NOMO-1 treated with DMSO at 0.1 percent for 48 hours (cell line): ENCODE results near the gene ABCC4.
"Not testable (repeated sequence)": the region's sequence is repeated elsewhere in the genome, so short reads cannot be mapped to it uniquely, and the experiment has no call there.

ENCODE experiments used
- DNase-seq: peaks from one replicate; lab custom pipeline; 2025; ENCODE audit not compliant: unreplicated experiment; lab: John Stamatoyannopoulos, UW

Gene ABCC4

DNA sequence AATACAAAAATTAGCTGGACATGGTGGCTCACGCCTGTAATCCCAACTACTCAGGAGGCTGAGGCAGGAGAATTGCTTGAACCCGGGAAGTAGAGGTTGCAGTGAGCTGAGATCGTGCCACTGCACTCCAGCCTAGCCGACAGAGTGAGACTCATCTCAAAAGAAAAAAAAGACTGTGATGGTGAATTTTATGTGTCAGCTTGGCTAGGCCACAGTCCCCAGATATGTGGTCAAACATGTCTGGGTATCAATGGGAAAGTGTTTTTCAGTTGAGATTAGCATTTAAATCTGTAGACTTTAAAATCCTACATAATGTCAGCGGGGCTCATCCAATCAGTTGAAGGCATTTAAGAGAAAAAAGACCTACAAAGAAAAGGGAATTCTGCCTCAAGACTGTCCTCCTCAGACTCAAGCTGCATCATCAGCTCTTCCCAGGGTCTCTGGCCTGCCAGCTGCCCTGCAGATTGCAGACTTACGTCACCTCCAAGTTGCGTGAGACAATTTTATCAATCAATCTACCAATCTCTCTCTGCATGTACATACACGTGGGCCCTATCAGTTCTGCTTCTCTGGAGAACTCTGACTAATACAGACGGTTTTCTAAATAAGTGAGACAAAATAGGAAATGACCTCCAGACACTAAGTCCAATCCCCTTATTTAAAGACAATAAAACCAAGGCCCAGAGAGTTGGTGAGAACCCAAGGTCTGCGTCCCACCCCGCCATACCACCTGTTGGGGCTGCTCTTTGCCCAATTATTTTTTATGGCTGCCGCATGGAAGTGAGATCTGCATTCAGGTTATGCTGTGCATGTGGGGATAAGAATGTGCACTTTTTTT, 99.2 kb downstream of the ABCC4 start:
- DNase-seq, result peak; percentile 17

DNA sequence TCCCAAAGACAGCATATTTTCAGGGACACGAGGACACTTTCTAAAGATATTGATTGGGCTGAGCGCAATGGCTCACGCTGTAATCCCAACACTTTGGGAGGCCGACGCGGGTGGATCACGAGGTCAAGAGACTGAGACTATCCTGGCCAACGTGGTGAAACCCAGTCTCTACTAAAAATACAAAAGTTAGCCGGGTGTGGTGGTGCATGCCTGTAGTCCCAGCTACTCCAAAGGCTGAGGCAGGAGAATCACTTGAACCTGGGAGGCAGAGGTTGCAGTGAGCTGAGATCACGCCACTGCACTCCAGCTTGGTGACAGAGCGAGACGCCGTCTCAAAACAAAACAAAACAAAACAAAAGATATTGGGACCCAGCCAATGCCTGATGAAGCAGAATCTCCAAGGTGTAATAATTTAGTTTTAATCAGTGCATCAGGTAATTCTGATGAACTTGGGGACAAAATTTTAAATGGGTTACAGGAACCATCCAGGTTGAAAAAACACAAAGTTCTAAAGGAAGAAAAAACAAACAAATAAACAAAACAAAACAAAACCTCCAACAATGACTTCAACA, 100.8 kb downstream of the ABCC4 start:
- not testable (repeated sequence) for DNase-seq

GRCh38 chr13:95199896-95200295, 101.4 kb downstream of the ABCC4 start:
- DNase-seq, result no peak

GRCh38 chr13:95198606-95199005, 102.6 kb downstream of the ABCC4 start:
- not testable (repeated sequence) for DNase-seq

DNA sequence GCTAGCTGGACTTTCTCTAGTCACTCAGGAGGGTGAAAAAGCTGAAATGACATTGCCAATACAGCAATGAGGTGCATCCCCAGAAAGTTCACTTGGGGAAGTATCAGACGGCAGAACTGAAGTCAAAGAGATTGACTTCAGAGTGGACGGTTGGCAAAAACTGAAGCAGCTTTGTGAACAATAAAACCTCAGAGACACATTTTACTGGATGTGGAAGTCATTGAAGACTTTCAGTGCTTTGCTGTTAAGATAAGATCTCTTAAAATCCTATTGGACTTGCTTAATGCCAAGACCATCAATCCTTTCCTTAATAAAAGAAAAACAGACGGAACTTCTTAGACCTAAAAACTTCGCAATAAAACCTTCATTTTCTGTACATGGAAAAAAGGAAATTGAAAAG, 103.7 kb downstream of the ABCC4 start:
- no peak for DNase-seq

DNA sequence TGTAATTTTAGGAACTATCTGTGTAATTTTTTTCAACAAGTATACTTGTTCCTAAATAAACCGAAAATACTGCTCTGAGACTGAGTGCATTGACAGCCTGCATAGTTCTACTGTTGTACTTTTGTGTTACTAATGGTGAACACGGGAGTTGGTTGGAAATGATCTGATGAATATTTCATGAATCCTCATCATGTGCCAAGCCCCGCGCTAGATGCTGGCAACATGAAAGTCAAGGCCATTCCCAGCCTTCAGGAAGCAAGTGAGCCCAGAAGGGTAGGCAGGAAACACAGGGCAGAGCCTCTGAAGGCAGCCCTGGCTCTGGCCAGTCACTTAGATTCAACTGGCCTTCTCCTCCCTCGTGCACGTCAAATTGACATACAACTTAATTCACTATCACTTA, 106.1 kb downstream of the ABCC4 start:
- DNase-seq, result no peak

DNA sequence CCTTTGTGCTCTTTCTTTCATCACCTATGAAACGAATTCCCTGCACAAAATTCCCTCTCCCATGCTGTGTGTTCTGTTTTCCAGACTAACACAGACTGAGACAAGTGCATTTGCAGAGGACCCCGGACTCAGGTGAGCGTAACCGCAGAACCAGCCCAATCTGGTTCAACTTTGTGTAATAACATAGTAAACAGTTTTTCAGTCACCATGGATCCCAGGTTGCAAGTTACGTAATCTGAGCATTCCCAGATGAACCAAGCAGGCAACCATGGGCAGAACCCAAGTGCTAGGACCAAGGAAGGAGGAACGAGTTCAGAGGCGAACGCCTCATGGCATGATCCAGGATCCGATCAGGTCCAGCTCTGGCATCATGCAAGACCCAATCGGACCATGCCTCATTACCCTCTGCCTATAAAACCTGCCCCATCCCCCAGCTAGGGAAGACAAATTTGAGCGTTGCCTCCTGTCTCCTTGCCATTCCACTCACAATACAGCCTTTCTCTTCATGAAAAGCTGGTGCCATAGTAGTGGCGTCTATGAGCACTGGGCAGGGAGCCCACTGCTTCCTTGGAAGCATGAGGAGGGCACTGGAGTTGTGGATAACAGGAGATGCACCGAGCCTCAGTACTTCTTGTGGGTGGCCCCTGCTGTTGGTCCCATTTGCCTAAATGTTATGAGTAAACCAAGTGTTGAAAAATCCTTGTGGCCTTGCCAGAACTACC, 107.6 kb downstream of the ABCC4 start:
- no peak for DNase-seq

GRCh38 chr13:95192998-95193397, 108.3 kb downstream of the ABCC4 start:
- DNase-seq, result no peak

DNA sequence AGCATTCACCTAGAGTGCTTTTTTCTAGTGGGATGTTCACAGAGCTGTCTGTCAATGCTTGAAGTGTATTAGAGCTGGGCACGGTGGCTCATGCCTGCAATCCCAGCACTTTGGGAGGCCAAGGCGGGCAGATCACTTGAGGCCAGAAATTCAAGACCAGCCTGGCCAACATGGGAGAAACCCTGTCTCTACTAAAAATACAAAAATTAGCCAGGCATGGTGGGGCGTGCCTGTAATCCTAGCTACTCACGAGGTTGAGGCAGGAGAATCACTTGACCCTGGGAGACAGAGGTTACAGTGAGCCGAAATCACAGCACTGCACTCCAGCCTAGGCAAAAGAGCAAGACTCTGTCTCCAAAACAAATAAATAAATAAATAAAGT, 108.7 kb downstream of the ABCC4 start:
- DNase-seq, result not testable (repeated sequence)

DNA sequence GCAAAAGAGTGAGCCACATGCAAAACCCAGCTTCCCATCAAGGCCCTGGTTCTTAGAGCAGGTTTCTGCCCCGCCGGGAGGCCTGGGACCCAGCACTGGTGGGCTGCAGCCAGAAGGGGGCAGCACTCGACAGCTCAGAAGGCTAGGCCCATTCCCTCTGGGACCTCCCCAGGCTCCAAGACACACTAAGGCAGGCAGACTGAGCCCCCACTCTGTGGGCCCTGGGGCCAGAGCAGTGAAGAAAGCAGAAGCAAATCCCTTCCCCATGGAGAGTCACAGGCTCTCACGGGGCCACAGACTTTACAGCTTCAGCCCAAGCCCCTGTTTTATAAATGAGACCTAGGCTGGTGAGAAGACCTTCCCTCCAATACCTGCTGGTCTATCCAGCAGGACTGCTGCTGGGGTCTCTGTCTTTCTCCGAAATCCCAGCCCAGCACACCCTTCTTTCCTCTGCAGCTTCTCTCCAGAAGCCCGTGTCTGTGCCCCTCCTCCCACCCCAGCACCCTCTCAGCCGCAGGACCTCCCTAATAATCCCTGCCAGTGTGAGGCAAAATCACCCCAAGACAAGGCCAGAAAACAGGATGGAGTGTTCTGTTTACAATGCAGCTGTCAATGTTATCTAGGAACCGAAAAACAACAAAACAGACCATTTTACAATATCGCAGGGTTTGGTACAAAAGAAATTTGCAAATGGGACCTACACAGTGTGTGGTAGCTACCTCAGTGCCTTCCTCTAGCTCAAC, 109.3 kb downstream of the ABCC4 start:
- peak; percentile 71 for DNase-seq

- no peak for DNase-seq
Measured at GRCh38 chr13:95188128-95188527, 113.1 kb downstream of the ABCC4 start.

DNA sequence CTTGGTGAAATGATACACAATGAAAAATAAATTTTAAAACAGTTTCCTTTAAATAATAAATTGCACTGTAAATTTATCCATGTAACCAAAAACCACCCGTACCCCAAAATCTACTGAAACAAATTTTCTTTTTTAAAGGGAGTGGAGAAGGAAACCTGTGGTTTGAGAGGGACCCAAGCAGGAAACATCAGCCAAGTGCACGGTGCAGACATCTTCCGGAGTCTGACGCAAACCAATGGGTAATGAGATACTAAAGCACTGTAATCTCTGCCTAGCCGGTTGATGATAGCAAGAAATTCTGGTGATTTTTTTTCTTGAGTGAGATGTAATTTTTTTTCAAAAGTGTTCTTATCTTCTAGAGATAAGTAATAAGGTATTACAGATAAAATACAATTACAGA, 115.4 kb downstream of the ABCC4 start:
- DNase-seq, result no peak

DNA sequence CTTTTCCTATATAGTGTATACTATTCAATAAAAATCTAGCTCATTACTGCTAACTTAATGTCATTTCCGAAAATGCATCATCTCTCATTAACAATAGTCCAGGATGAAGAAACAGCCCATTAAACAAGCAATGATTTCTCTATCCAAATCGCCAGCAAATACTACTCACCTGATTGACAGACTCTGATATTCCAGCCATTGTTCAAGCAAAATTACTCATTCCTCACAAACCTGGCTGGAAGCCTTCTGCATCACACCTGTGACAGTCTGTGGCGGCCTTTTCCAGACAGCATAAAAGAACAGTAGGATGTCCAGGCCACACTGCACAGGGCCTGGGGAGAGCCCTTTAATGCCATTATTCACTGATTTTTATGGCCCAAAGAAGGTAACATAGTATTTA, 115.9 kb downstream of the ABCC4 start:
- no peak for DNase-seq

DNA sequence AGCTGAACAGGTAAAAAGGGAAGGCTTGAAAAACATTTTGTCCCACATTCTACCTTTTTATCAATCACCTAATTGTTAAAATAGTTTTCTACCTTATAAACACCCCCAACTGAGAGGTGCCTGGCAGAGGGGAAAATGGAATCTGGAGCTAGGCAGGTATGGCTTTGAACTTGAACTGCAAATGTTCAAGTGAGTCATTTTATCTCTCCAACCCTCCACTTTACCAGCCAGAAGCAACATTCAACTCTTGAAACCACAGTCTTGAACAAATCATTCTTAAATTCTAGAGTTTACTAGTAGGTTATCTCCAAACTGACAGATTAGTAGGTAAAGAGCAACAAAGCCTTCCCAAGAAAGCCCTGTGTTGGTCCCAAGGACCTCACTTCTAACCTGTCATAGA, 116.9 kb downstream of the ABCC4 start:
- DNase-seq, result no peak

DNA sequence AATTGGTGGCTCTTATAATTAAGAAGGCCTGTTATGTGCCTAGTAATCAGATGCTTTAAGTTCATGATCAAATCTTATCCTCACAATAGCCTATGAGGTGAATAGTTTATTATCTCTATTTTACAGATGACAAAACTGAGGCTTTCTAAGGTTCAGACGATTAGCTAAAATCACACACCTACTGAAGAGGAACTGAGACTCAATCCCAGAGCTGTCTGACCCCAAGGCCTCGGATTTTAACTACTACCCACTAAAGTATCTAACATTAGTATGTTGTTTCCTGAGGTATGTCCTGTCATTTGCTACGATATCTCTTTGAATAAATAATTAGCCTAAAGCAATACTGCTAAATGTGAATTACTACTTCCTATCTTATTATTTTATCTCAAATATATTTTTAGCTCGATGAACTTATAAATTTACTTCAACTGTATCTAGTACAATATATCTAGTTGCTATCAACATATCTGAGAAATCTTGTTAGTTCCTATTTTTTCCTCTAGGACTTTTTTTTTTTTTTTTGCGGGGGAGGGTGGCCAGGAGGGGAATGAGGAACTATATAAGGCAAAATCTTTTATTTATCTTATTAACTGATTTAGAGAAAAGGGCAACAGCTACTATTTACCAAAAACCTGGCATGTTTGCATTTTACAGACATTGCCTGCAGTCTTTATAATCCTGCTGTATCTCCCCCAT, 118.5 kb downstream of the ABCC4 start:
- DNase-seq, result no peak

DNA sequence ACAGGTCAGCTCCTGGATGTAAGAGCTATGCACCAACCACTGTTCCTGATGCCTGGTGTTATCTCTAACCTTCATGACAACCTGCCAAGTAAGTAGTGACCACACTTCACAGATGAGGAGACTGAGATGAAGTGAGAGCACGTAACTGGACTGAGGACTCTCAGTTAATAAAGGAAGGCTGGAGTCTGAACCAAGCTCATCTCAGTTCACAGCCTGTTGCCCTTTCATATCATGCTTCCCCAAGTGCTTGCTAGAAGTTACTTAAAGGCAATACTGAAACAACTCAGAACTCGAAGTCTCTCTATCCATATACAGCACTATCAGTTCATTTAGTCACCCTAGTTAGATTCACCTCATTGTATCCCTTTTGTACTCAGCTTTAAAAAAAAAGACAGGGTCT, 119.7 kb downstream of the ABCC4 start:
- no peak for DNase-seq

- DNase-seq, result no peak
Measured at GRCh38 chr13:95180513-95181245, 120.6 kb downstream of the ABCC4 start.

DNA sequence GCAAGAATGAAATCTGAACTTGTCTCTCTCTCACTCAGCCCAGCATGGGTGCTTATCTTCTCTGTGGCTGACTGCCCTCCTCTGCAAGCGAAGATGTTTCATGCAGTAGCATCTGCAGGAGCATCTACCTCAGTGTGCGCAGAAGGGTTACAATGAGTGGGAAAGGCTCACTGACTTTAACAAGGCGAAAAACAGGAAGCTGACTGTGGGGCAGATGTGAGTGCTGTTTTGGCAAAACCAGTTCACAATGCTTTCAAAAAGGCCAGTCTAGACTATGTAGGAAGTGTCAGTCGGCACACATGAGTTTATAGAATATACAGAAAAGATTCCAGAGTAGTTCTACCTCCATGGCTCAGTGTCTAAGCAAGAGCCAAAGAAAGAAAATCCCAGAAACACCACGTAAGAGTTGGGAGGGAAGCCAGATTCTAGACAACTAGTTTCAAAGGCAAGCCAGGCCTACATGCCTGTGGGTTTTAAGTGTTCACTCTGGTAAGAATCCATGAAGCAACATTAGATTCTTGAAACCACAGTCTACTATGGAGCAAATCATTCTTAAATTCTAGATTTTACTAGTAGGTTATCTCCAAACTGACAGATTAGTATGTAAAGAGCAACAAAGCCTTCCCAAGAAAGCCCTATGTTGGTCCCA, 124.5 kb downstream of the ABCC4 start:
- no peak for DNase-seq

DNA sequence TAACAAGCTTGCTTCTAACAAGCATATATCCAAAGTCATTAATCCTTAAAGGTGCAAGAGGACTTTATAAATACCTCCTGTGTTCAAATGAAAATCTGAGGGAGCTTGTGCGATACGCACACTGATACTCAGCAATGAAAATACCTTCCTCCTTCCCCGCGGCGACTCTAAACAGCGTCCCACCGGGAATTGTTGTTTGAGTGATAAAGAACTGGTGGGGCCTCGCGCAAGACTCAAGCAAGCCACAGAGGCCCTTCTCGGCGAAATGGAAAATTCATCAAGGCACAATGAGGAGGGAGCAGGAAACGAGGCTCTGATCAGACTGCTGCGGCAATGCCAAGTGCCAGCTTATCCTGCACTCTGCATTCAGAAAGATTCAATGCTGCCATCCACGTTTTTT, 126.7 kb downstream of the ABCC4 start:
- no peak for DNase-seq

DNA sequence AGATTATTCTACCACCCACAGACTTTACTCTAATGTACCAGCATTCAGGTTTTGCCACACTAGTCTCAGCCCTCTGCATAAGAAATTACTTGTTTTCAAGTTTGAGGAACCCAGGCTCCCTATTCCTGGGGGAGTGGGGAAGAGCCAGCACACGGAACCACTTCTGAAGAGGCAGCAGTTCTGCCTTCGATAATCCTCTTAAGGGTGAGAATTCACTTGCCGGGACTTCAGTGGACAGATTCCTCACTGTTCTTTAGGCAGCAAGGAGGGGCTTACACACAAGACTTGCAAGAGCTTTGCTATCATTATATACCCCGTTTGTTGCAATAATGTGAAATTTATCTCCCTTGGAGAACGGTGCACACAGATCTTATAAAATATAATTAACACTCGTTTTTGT, 133.1 kb downstream of the ABCC4 start:
- no peak for DNase-seq
